Ovary (tissue), 9 donors: ENCODE data around the gene ALDOB. TPM values are rescaled to one million over a fixed set of nuclear protein-coding genes. Genes with fewer than 3 reads are reported as not detected.

Experiments used
- DNase-seq, 5 donors: peaks; one replicate each; pipeline ENCODE4 v3.0.0-alpha.2; 2019 to 2020
- H3K27ac ChIP-seq, 2 donors: fragments of 200-600 bp; one replicate each; pipeline versions ENCODE4 v1.5.1 to v1.8.0; 2019 to 2022
- H3K27me3 ChIP-seq: fragments of 200-600 bp; one replicate; pipeline ENCODE4 v1.8.0; 2022
- H3K36me3 ChIP-seq: fragments of 200-600 bp; sonication (generic); one replicate; pipeline ENCODE4 v1.5.1; 2019
- H3K4me1 ChIP-seq: one replicate; pipeline ENCODE4 v1.8.1; 2013; ENCODE audit warnings: mild to moderate bottlenecking, moderate library complexity; ENCODE audit not compliant: insufficient read depth
- H3K4me3 ChIP-seq: fragments of 200-600 bp; sonication (generic); one replicate; pipeline ENCODE4 v1.5.1; 2017
- H3K9me3 ChIP-seq, 2 donors: fragments of 200-600 bp in 1 of 2; sonication (generic) in 1 of 2; one replicate each; pipeline versions ENCODE4 v1.5.1 to v1.8.1; 2013 to 2019; ENCODE audit warnings: mild to moderate bottlenecking in 1 of 2, moderate library complexity in 1 of 2
- EP300 ChIP-seq: sonication (generic); formaldehyde crosslinking; IDR thresholded peaks from one replicate; pipeline ENCODE4 v1.6.1; 2017; ENCODE audit warnings: antibody characterized with exemption
- POLR2A ChIP-seq: fragments of 450-650 bp; IDR thresholded peaks from one replicate; pipeline ENCODE4 v1.6.1; 2017; ENCODE audit warnings: antibody characterized with exemption, mild to moderate bottlenecking, moderate library complexity
- WGBS, 3 donors: extraction: QIAGEN DNeasy Blood & Tissue Kit in 1 of 3; methylation state at CpG; one replicate each; pipeline versions ENCODE4 v1.1.5 to v1.1.7; 2013 to 2017; 5-methylcytosine and 5-hydroxymethylcytosine counted together
- intact Hi-C, 4 donors: fragments of 100-400 bp; cut with DNase I; formaldehyde crosslinking; loops; one replicate each; pipeline versions ENCODE4 v1.11.0 to v1.15.1; 2022 to 2023
- polyA plus RNA-seq, 2 donors: library from polyadenylated mRNA; stranded (reverse); fragments of 200-250 nt in 1 of 2; fragments of 350-450 nt in 1 of 2; fragmentation: Illumina TruSeq in 1 of 2; extraction: RNeasy Lipid Tissue Mini Kit (QIAGEN cat#74804) in 1 of 2; gene quantifications; one replicate each; pipeline ENCODE4 v1.2.3, GENCODE V29; 2013 to 2014
- total RNA-seq, 7 donors: library from RNA; depleted of rRNA in 2 of 7; stranded (reverse); fragments of >200 nt in 2 of 7; fragmentation: NEBNext Ultra II Directional in 3 of 7; extraction: Animal tissue kit (Norgen Biotek cat#: 25700) in 3 of 7; gene quantifications; one replicate each; pipeline versions ENCODE4 v1.1.0 to v1.2.4, GENCODE V29; 2016 to 2023
- TF ChIP-seq, protein P1 (sequence below), 3 donors: fragments of 450-650 bp in 2 of 3; fragments of 200-600 bp in 1 of 3; IDR thresholded peaks; one replicate each; pipeline versions ENCODE4 v1.5.1 to v1.8.0; 2016 to 2022; ENCODE audit warnings: antibody characterized with exemption in 3 of 3, mild to moderate bottlenecking in 1 of 3
- donor health status: DM: no; HTN: no; CAD: no; lungs with moderate emphysema.
- donor health status: DM: no; HTN: no; CAD: no.
- donor health status: Bipolar disorder and iron deficiency.
- donor health status: DM: yes; HTN: yes; CAD: no.
- donor health status: DM: no; HTN: no; CAD: no.
- donor health status: DM: yes; HTN: yes; CAD: no.

ALDOB gene
- total and polyA plus RNA-seq, 9 donors = 0.18 to 14.7 (median 0.62) TPM; not detected in 2

DNA sequence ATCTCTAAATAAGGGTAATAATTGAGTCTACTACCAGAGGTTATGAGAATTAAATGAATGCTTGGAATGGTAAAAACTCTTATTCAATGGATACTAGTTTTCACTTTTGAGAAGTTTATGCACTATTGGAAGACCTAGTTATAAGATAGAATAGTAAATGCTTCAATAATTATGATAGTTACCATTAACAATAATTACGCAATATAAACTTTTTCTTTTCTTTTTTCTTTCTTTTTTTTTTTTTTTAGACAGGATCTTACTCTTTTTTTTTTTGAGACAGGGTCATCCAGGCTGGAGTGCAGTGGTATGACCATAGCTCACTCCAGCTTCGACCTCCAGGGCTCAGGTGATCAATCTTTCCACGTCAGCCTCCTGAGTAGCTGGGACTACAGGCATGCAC lies 6.7 kb downstream of the ALDOB start:
- H3K27me3 ChIP-seq = no peaks in the 10 kb centered on the region
- 41 to 50% (median 43%) methylated on average over 3 of the region's 3 CpGs for WGBS, 3 donors
- no peak overlapping the region for H3K4me3 ChIP-seq
- TF ChIP-seq, protein P1, sequence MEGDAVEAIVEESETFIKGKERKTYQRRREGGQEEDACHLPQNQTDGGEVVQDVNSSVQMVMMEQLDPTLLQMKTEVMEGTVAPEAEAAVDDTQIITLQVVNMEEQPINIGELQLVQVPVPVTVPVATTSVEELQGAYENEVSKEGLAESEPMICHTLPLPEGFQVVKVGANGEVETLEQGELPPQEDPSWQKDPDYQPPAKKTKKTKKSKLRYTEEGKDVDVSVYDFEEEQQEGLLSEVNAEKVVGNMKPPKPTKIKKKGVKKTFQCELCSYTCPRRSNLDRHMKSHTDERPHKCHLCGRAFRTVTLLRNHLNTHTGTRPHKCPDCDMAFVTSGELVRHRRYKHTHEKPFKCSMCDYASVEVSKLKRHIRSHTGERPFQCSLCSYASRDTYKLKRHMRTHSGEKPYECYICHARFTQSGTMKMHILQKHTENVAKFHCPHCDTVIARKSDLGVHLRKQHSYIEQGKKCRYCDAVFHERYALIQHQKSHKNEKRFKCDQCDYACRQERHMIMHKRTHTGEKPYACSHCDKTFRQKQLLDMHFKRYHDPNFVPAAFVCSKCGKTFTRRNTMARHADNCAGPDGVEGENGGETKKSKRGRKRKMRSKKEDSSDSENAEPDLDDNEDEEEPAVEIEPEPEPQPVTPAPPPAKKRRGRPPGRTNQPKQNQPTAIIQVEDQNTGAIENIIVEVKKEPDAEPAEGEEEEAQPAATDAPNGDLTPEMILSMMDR (IDR thresholded peaks at IDR 0.05) = no peak
- no peak for TF ChIP-seq POLR2A
- TF ChIP-seq EP300 = no peak
- no peaks in the 10 kb centered on the region for H3K9me3 ChIP-seq
- no peaks in the 10 kb centered on the region for H3K4me1 ChIP-seq
- DNase-seq = no peak
- no peaks in the 10 kb centered on the region for H3K36me3 ChIP-seq
- intact Hi-C loops = no loop called here
- H3K27ac ChIP-seq = no peak overlapping the region

DNA sequence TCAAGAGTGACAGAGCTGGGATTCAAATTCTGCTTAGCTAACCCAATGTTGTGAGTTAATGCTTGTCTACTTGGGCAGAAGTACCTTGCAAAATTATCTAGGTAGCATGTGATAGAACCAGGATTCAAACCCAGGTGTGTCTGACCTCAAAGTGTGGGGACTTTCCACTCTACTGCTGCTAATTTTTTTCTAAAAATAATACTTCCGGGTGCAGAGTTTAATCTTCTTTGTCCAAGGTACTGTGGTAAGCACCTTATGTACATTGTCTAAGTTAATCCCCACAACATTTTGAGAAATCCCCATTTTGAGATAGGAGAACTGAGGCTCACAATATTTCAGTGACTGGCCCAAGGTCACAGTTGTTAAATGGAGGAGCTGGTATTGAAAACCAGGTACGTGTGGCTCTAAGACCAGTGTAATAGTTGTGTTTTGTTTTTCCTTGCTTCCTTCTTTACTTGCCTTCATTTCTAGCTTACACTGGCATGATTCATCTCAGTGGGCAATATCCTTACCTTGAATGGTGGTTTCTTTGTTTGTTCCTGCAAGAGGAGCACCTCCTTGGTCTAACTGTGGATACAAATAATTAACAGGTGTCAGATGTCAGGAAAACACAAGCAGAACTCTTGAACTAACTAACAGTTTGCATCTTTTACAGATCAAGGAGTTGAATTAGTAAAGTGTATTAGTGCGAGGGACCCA lies 7.5 kb downstream of the ALDOB start:
- Histone ChIP-seq H3K9me3 (no peaks in the 10 kb centered on the region), H3K4me1 (no peaks in the 10 kb centered on the region), H3K27me3 (no peaks in the 10 kb centered on the region), H3K4me3 (no peak overlapping the region), H3K36me3 (no peaks in the 10 kb centered on the region), H3K27ac (no peak overlapping the region)
- intact Hi-C loops = no loop called here
- WGBS, 3 donors = 86 to 87% (median 87%) methylated on average over 3 of the region's 3 CpGs
- DNase-seq = no peak
- TF ChIP-seq EP300 (no peak), POLR2A (no peak)
- TF ChIP-seq, protein P1 (IDR thresholded peaks at IDR 0.05) = no peak

DNA sequence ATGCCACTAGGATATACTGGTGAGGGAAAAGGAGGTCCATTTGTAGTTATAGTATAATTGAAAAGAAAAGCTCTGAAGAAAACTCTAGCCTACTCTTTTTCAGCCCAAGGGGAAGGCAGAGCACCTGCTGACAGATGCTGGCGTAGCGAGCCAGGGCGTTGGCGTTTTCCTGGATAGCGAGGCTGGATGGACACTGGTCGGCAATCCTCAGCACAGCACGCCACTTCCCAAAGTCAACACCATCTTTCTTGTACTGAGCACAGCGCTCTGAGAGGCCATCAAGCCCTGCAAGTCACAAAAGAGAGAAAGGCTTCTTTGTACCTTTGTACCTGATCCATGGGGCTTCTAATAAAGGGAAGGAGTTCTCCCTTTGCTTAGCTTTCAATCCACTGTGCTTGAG lies 8.2 kb downstream of the ALDOB start:
- TF ChIP-seq POLR2A = no peak
- TF ChIP-seq, protein P1 (IDR thresholded peaks at IDR 0.05) = no peak
- no peak for TF ChIP-seq EP300
- 88 to 94% (median 92%) methylated on average over 8 of the region's 8 CpGs for WGBS, 3 donors

DNA sequence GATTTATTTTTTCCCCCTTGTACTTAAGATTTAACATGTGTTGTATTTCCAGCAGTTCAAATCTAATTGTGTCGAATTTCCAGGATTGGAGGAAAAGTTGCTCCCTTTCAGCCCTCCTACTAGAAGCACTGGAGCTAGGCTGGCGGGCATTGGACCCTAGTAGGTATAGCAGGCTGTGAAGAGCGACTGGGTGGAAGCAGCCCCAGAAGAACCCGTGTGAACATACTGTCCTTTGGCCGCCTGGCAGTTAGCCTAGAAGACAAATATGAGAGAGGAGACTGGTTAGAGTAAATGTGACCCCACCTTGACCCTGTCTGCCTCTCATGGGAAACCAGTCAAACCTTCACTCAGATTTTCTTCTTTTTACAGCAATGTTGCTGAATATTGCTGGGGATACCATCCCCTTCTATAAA lies 13.9 kb downstream of the ALDOB start:
- Histone ChIP-seq H3K36me3 (no peaks in the 10 kb centered on the region), H3K27ac (no peak overlapping the region), H3K27me3 (no peaks in the 10 kb centered on the region), H3K4me1 (no peaks in the 10 kb centered on the region), H3K4me3 (no peak overlapping the region), H3K9me3 (peaks cover 0 to 3% of the 10 kb centered on the region in 2 donors)
- TF ChIP-seq EP300 (no peak), POLR2A (no peak)
- TF ChIP-seq, protein P1 (IDR thresholded peaks at IDR 0.05) = no peak
- intact Hi-C loops = no loop called here
- 61 to 75% (median 70%) methylated on average over 5 of the region's 5 CpGs for whole genome bisulfite sequencing, 3 donors
- no peak for DNase-seq

More for the DNA sequence above, 8.2 kb downstream of the ALDOB start:
- H3K4me3 ChIP-seq = no peak overlapping the region
- H3K36me3 ChIP-seq = no peaks in the 10 kb centered on the region
- H3K27me3 ChIP-seq = no peaks in the 10 kb centered on the region
- intact Hi-C loops = no loop called here
- DNase-seq = no peak
- H3K27ac ChIP-seq = no peak overlapping the region
- no peaks in the 10 kb centered on the region for H3K9me3 ChIP-seq
- no peaks in the 10 kb centered on the region for H3K4me1 ChIP-seq
